SK-N-MC (cell line): ENCODE results near the gene PCBP3.

Experiments used
- EZH2 ChIP-seq: fragments of 200-600 bp; sonication (generic); IDR thresholded peaks from one replicate; pipeline ENCODE4 v1.6.1; 2017; ENCODE audit warnings: antibody characterized with exemption
- POLR2AphosphoS5 ChIP-seq: IDR thresholded peaks from 2 replicates; pipeline ENCODE4 v1.6.1; 2012; ENCODE audit warnings: mild to moderate bottlenecking, low read depth, low read length, borderline replicate concordance

DNA sequence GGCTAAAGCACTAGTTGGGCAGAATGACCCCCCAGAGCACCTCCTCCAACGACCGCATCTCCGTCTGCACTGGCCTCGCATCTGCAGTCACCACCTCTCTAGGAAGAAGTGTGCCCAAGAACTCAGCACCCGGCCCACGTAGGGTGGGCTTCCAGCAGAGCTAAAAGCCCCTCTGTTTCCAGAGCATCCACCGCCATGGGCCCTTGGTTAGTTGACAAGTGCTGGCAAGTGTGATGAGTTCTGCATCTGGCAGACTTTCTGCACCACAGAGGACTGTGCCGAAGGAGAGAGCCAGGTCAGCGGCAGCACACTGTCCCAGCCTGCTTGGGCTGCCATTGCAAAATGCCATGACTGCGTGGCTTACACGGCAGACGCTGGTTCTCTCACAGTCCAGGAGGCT lies 261.7 kb downstream of the PCBP3 start:
- TF ChIP-seq EZH2 (no peak), POLR2AphosphoS5 (no peak)
